ENCODE results near the gene PREPL. TPM values are rescaled to one million over a fixed set of nuclear protein-coding genes. Genes with fewer than 3 reads are reported as not detected.

The PREPL gene
- total and polyA plus RNA-seq, 10 of the 15 experiments (the other 5 are each of a cell fraction or from before 2014, with no cell fraction given) = 9.2 to 43.0 (median 20.4) TPM

DNA sequence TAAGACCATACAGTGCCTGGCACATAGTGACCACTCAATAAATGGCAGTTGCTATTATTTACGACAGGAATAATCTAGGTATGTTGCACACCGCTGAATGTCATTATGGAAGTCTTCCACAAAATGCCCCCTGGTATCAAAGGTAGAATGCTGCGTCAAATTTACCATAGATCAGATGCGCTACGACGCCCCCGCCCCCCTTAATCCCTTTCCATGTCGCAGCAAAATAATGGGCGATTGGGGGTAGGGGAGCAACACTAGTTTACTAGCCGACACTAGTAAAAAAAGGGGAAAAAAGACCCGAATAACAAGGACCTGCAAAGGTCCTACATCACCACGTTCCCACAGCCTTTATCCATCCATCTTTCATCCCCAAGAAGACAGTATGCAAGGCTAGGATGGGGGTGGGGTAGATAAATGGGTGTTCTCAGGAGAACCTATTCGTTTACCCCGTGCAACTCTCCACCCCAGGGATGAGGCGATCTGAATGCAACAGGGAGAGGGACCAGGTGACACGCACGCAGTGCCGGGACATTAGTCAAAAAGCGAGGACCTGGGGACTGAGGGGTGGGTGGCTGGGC lies 455 bp downstream of the PREPL start:
- peak overlapping the region; percentile 100 for H3K27ac ChIP-seq (ENCODE audit: control insufficient read depth, insufficient read depth)
- H3K79me2 ChIP-seq (ENCODE audit: control insufficient read depth, insufficient read depth, low read length) = peaks cover 27% of the 10 kb centered on the region
- intact Hi-C loops (cut with micrococcal nuclease; ENCODE audit: unreplicated experiment) = no loop called here
- ChIA-PET SMC1A (ENCODE audit: uncharacterized antibody, unreplicated experiment) (interaction anchor here (0.8 to 4.0 kb wide), 8 partner anchors 10 to 256 kb away, joined by 3 to 13 read pairs (median 6); no protein-coding TSS in a partner anchor), CTCF (interaction anchor here (0.6 to 2.5 kb wide), 15 partner anchors 8 to 594 kb away, joined by 3 to 9 read pairs (median 3); no protein-coding TSS in a partner anchor), POLR2A (interaction anchor here (0.9 to 2.6 kb wide), 8 partner anchors 10 to 216 kb away, joined by 3 to 14 read pairs (median 3); partner anchors contain the start of gene PPM1B), RAD21 (ENCODE audit: unreplicated experiment) (interaction anchor here (1.0 to 1.7 kb wide), 6 partner anchors 22 to 595 kb away, joined by 3 to 8 read pairs (median 5); partner anchors contain the start of gene PPM1B)
- BruUV-seq (replicated peaks) = TSS peak; percentile 63
- peak overlapping the region; percentile 100 for H2AFZ ChIP-seq (ENCODE audit: control insufficient read depth, low read depth, low read length)
- FAIRE-seq (no peak), ATAC-seq (peak; percentile 10), DNase-seq (ENCODE audit: low read depth, low spot score) (no peak)
- no peaks in the 10 kb centered on the region for H3K36me3 ChIP-seq (ENCODE audit: control insufficient read depth in 2 of 2, insufficient read depth in 2 of 2, low read length in 1 of 2)
- peak overlapping the region; percentile 86 for H3K4me2 ChIP-seq (ENCODE audit: control insufficient read depth, insufficient read depth)
- peak overlapping the region; percentile 83 for H3K4me3 ChIP-seq
- TF ChIP-seq ZSCAN29 (IDR thresholded peaks at IDR 0.05) (no peak), HCFC1 (IDR thresholded peaks at IDR 0.05; ENCODE audit: low read length) (no peak), RBBP5 (conservative IDR thresholded peaks at IDR 0.05) (no peak), SMC3 (IDR thresholded peaks at IDR 0.05; ENCODE audit: borderline replicate concordance, low read length) (no peak), EGR1 (IDR thresholded peaks at IDR 0.05; ENCODE audit: borderline replicate concordance in 1 of 2, low read depth in 2 of 2, low read length in 2 of 2) (0 out of 3 replicates have a peak, but pooled peaks of 1 of the 2 experiments have one; percentile 27), JUND (IDR thresholded peaks at IDR 0.05; ENCODE audit: low read depth, low read length) (no peak)
- peaks cover 10% of the 10 kb centered on the region for H3K4me1 ChIP-seq (ENCODE audit: control insufficient read depth, insufficient read depth, low read length)
- in situ Hi-C loops (cut with MboI) = no loop called here
- H4K20me1 ChIP-seq (ENCODE audit: control insufficient read depth, insufficient read depth) = no peaks in the 10 kb centered on the region
- H3K27me3 ChIP-seq (replicated peaks in 1 of 2; ENCODE audit: control insufficient read depth in 2 of 2, insufficient read depth in 2 of 2, low read length in 1 of 2) = no peaks in the 10 kb centered on the region
- H3K9ac ChIP-seq (ENCODE audit: control insufficient read depth, insufficient read depth, low read length) = peak overlapping the region; percentile 99
- 3% methylated on average over 19 of the region's 19 CpGs for WGBS (ENCODE audit: insufficient coverage, insufficient replicate concordance, low lambda C conversion rate, missing lambda C conversion rate)
- no peaks in the 10 kb centered on the region for H3K9me3 ChIP-seq (replicated peaks; ENCODE audit: control insufficient read depth, insufficient read depth, low read length)

DNA sequence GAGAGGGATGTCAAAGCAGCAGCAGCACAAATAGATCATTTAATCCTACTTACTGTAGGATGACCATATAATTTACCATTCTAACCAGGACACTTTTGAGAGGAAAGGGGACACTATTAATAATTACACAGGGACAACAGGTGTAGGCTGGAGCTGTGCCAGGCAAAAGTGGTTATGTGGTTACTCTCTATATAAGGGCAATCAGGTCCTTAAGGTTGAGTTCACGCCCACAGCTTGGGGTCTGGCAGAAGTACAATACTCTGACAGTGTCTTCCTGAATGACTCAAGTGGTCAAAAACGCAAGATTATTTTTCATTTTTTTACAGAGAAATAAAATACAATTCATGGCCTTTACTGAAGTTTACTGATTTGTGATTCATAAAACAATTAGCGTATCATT lies 2.8 kb downstream of the PREPL start:
- H3K27ac ChIP-seq (ENCODE audit: control insufficient read depth, insufficient read depth) = no peak overlapping the region
- no TSS peak for BruUV-seq (replicated peaks)
- WGBS (ENCODE audit: insufficient coverage, insufficient replicate concordance, low lambda C conversion rate, missing lambda C conversion rate) = 32% methylated on average over 3 of the region's 3 CpGs
- 0 out of 2 replicates have a peak overlapping the region, but pooled peaks have one; percentile 1 for H3K4me3 ChIP-seq
- H2AFZ ChIP-seq (ENCODE audit: control insufficient read depth, low read depth, low read length) = no peak overlapping the region
- intact Hi-C loops (cut with micrococcal nuclease; ENCODE audit: unreplicated experiment) = no loop called here
- no peaks in the 10 kb centered on the region for H3K27me3 ChIP-seq (replicated peaks in 1 of 2; ENCODE audit: control insufficient read depth in 2 of 2, insufficient read depth in 2 of 2, low read length in 1 of 2)
- DNase-seq (ENCODE audit: low read depth, low spot score) (peak; percentile 64), FAIRE-seq (no peak), ATAC-seq (peak; percentile 40)
- SMC1A ChIA-PET (ENCODE audit: uncharacterized antibody, unreplicated experiment) = interaction anchor here (0.6 to 1.7 kb wide), 6 partner anchors 10 to 1170 kb away, joined by 3 to 9 read pairs (median 3); no protein-coding TSS in a partner anchor
- H4K20me1 ChIP-seq (ENCODE audit: control insufficient read depth, insufficient read depth) = no peaks in the 10 kb centered on the region
- H3K79me2 ChIP-seq (ENCODE audit: control insufficient read depth, insufficient read depth, low read length) = peaks cover 17% of the 10 kb centered on the region
- no peak overlapping the region for H3K9ac ChIP-seq (ENCODE audit: control insufficient read depth, insufficient read depth, low read length)
- H3K9me3 ChIP-seq (replicated peaks; ENCODE audit: control insufficient read depth, insufficient read depth, low read length) = no peaks in the 10 kb centered on the region
- in situ Hi-C loops (cut with MboI) = no loop called here
- H3K4me1 ChIP-seq (ENCODE audit: control insufficient read depth, insufficient read depth, low read length) = peaks cover 10% of the 10 kb centered on the region
- peak overlapping the region; percentile 46; the same call in 1 of the 2 replicates for H3K4me2 ChIP-seq (ENCODE audit: control insufficient read depth, insufficient read depth)
- POLR2A ChIA-PET = interaction anchor here (0.7 to 1.3 kb wide), 2 partner anchors 9 to 194 kb away, joined by 3 to 4 read pairs; no protein-coding TSS in a partner anchor
- CTCF ChIA-PET = interaction anchor here (0.6 to 2.5 kb wide), 8 partner anchors 9 to 417 kb away, joined by 3 to 9 read pairs (median 3); no protein-coding TSS in a partner anchor
- RAD21 ChIA-PET (ENCODE audit: unreplicated experiment) = no interaction called here
- H3K36me3 ChIP-seq (ENCODE audit: control insufficient read depth in 2 of 2, insufficient read depth in 2 of 2, low read length in 1 of 2) = no peaks in the 10 kb centered on the region
- peak in 1 of 2 experiments; percentile 80; a peak in 2 of 4 replicates for TF ChIP-seq SRF (IDR thresholded peaks at IDR 0.05; ENCODE audit: low read depth in 2 of 2, low read length in 2 of 2)
- no peak for TF ChIP-seq NR2C2 (IDR thresholded peaks at IDR 0.05; ENCODE audit: borderline replicate concordance, control insufficient read depth, insufficient read length, low read depth)
- TF ChIP-seq KLF5 (IDR thresholded peaks at IDR 0.05; ENCODE audit: partially characterized antibody) = no peak
- TF ChIP-seq ZNF274 (IDR thresholded peaks at IDR 0.05; ENCODE audit: insufficient read depth, insufficient read length) = no peak
- TF ChIP-seq RUNX3 (IDR thresholded peaks at IDR 0.05; ENCODE audit: low read length) = peak; percentile 95
- TF ChIP-seq, protein P1, sequence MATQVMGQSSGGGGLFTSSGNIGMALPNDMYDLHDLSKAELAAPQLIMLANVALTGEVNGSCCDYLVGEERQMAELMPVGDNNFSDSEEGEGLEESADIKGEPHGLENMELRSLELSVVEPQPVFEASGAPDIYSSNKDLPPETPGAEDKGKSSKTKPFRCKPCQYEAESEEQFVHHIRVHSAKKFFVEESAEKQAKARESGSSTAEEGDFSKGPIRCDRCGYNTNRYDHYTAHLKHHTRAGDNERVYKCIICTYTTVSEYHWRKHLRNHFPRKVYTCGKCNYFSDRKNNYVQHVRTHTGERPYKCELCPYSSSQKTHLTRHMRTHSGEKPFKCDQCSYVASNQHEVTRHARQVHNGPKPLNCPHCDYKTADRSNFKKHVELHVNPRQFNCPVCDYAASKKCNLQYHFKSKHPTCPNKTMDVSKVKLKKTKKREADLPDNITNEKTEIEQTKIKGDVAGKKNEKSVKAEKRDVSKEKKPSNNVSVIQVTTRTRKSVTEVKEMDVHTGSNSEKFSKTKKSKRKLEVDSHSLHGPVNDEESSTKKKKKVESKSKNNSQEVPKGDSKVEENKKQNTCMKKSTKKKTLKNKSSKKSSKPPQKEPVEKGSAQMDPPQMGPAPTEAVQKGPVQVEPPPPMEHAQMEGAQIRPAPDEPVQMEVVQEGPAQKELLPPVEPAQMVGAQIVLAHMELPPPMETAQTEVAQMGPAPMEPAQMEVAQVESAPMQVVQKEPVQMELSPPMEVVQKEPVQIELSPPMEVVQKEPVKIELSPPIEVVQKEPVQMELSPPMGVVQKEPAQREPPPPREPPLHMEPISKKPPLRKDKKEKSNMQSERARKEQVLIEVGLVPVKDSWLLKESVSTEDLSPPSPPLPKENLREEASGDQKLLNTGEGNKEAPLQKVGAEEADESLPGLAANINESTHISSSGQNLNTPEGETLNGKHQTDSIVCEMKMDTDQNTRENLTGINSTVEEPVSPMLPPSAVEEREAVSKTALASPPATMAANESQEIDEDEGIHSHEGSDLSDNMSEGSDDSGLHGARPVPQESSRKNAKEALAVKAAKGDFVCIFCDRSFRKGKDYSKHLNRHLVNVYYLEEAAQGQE (IDR thresholded peaks at IDR 0.05; ENCODE audit: low read depth, low read length) = no peak
